Ishikawa (cell line): Measurements from ENCODE around the gene PTPRM.

ENCODE experiments used
- CEBPB ChIP-seq: IDR thresholded peaks from 2 replicates; pipeline ENCODE4 v1.6.1; 2012
- CREB1 ChIP-seq: IDR thresholded peaks from 2 replicates; pipeline ENCODE4 v1.6.1; 2012; ENCODE audit warnings: low read depth
- EGR1 ChIP-seq: IDR thresholded peaks from 2 replicates; pipeline ENCODE4 v1.6.1; 2012
- EP300 ChIP-seq: IDR thresholded peaks from 2 replicates; pipeline ENCODE4 v1.6.1; 2012; ENCODE audit warnings: borderline replicate concordance
- FOXM1 ChIP-seq: IDR thresholded peaks from 2 replicates; pipeline ENCODE4 v1.6.1; 2012; ENCODE audit warnings: low read depth, borderline replicate concordance
- MAX ChIP-seq: IDR thresholded peaks from 2 replicates; pipeline ENCODE4 v1.6.1; 2012
- NFIC ChIP-seq: IDR thresholded peaks from 2 replicates; pipeline ENCODE4 v1.6.1; 2012
- RAD21 ChIP-seq: IDR thresholded peaks from 2 replicates; pipeline ENCODE4 v1.6.1; 2012; ENCODE audit warnings: low read depth
- TAF1 ChIP-seq: IDR thresholded peaks from 2 replicates; pipeline ENCODE4 v1.6.1; 2012; ENCODE audit warnings: low read depth, mild to moderate bottlenecking
- TCF12 ChIP-seq: IDR thresholded peaks from 2 replicates; pipeline ENCODE4 v1.6.1; 2012; ENCODE audit warnings: low read depth
- TEAD4 ChIP-seq: IDR thresholded peaks from 2 replicates; pipeline ENCODE4 v1.6.1; 2012
- YY1 ChIP-seq: IDR thresholded peaks from 2 replicates; pipeline ENCODE4 v1.6.1; 2012; ENCODE audit warnings: low read depth
- ZBTB7A ChIP-seq: IDR thresholded peaks from 2 replicates; pipeline ENCODE4 v1.6.1; 2012; ENCODE audit warnings: low read depth
- TF ChIP-seq, protein P1 (sequence below): IDR thresholded peaks from 2 replicates; pipeline ENCODE4 v1.6.1; 2012; ENCODE audit warnings: low read depth, mild to moderate bottlenecking
- TF ChIP-seq, protein P2 (sequence below): IDR thresholded peaks from 2 replicates; pipeline ENCODE4 v1.6.1; 2012

Gene PTPRM

DNA sequence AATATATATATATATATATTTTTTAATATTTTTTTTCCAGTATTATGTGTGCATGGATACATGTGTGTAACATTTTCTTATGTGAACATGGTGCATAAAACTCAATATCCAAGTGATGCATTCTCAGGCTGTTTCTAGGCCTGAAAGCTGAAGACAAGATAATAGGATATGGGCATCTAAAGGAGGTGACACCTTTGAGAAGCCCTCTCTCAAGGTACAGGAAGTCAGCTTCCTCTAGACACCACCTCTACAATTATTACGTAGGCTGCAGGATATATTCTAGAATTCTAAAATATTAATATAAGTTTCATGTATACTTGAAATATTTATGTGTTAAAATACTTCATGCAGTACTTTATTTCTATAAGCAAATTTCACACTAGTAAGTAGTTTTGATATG is 327.5 kb downstream of the PTPRM start:
- TF ChIP-seq, protein P1, sequence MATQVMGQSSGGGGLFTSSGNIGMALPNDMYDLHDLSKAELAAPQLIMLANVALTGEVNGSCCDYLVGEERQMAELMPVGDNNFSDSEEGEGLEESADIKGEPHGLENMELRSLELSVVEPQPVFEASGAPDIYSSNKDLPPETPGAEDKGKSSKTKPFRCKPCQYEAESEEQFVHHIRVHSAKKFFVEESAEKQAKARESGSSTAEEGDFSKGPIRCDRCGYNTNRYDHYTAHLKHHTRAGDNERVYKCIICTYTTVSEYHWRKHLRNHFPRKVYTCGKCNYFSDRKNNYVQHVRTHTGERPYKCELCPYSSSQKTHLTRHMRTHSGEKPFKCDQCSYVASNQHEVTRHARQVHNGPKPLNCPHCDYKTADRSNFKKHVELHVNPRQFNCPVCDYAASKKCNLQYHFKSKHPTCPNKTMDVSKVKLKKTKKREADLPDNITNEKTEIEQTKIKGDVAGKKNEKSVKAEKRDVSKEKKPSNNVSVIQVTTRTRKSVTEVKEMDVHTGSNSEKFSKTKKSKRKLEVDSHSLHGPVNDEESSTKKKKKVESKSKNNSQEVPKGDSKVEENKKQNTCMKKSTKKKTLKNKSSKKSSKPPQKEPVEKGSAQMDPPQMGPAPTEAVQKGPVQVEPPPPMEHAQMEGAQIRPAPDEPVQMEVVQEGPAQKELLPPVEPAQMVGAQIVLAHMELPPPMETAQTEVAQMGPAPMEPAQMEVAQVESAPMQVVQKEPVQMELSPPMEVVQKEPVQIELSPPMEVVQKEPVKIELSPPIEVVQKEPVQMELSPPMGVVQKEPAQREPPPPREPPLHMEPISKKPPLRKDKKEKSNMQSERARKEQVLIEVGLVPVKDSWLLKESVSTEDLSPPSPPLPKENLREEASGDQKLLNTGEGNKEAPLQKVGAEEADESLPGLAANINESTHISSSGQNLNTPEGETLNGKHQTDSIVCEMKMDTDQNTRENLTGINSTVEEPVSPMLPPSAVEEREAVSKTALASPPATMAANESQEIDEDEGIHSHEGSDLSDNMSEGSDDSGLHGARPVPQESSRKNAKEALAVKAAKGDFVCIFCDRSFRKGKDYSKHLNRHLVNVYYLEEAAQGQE = no peak
- TF ChIP-seq TAF1 (no peak), MAX (no peak), ZBTB7A (no peak), NFIC (no peak), RAD21 (no peak), CREB1 (no peak), FOXM1 (no peak), YY1 (no peak), TEAD4 (no peak), CEBPB (no peak), TCF12 (no peak), EGR1 (no peak), EP300 (no peak)
- TF ChIP-seq, protein P2, sequence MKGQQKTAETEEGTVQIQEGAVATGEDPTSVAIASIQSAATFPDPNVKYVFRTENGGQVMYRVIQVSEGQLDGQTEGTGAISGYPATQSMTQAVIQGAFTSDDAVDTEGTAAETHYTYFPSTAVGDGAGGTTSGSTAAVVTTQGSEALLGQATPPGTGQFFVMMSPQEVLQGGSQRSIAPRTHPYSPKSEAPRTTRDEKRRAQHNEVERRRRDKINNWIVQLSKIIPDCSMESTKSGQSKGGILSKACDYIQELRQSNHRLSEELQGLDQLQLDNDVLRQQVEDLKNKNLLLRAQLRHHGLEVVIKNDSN = no peak

DNA sequence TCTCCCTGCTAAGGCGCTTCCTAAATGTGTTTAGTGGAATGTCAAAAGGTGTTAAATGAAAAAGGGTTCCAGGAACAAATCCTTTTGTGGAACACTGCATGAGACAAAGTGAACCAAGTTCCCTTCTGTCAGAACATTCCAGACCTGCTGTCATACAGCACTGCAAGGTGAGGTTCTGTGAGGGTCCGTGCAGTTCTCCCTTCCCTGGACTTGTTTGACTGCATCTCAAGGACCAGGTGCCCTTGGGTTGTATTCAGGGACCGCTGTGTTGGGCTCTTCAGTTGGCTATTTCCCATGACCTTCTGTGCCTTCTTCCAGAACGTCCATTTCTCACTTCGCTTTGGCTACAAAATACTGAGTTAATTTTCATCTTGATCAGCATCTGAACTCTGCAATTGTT is 328.2 kb downstream of the PTPRM start:
- TF ChIP-seq YY1 (no peak), MAX (no peak), RAD21 (no peak), FOXM1 (no peak)
- TF ChIP-seq, protein P1 = no peak

- TF ChIP-seq EGR1 (no peak), TAF1 (no peak), YY1 (no peak), CEBPB (no peak), TCF12 (no peak), RAD21 (no peak), ZBTB7A (no peak), CREB1 (no peak), TEAD4 (no peak), FOXM1 (no peak), EP300 (no peak)
- TF ChIP-seq, protein P1 = no peak
These were observed 329.0 kb downstream of the PTPRM start for GRCh38 chr18:7896161-7896560.

- TF ChIP-seq, protein P1 = no peak
- TF ChIP-seq CEBPB (no peak), ZBTB7A (no peak), TCF12 (no peak), FOXM1 (no peak)
- TF ChIP-seq, protein P2 = no peak
These were observed 329.8 kb downstream of the PTPRM start for GRCh38 chr18:7896805-7897518.
